A204.1 (cell line): Measurements from ENCODE around the gene CTBP2.

Experiments
- FAIRE-seq: peaks from 2 replicates; lab custom pipeline; 2012; peaks lifted over from hg19 to GRCh38; lab: Jason Lieb, UNC

The CTBP2 gene

DNA sequence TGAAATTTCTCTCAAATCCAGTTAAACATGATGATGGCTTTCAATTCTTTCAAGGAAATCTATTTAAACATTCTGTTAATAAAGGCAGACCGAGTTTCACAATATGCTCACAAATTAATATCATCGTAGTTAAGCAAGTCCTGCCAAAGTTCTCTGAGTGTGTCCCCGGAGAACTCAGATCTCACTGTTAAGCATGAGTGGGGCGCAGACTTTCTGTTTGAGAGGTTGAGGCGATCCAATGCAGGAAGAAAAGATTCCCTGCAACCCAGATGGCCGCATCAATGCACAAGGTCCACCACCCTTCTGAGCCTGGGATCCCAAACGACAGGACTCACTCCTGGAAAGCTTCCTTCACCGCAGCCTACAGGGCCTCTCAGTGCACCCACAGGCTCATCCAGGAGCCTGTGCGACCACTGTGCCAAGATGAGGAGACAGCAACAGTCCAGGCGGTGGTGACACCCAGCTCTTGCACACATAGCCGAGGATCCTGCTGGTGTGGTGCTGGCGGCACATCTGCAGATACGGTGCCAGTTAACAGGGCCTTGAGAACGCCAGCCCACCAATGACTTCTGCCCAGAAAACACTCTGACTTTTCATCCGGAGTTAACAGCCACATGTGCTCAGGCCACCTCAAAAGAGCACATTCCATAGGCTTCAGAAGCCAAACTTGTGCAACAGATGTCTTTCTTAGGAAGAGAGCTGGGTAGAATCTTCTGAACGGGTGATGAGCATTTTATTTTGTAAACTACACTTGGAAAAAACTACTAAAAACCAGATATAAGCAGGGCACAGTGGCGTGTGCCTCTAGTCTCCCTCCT is 116.3 kb downstream of the CTBP2 start:
- FAIRE-seq, result no peak

DNA sequence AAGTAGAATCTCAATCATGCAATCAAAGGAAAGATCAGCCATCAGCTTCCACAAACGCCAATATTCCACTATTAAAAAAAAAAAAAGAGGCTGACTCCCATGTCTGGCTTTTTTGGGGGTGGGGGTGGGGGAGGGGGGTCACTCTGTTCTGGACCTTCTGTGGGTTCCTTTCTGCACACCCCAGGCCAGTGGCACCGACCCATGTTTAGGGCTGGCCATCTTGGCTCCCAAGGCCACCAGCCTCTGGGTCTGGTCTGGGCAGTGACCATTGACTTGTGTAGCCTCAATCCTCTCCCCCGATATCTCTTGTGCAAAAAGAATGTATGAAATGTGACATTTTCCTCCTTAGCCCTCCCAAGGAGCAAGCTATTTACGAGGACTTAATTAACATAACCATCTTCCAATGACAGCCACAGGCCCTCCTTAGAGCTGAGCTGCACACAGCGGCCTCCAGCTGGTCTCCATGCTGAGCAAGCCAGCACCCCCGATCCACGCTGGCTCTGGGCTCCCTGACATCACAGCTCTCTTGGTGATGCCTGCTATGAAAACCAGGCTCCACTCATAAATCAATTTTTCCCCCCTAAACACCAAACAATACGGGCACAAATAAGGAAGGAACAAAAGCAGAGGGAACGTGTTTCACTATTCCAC is 118.4 kb downstream of the CTBP2 start:
- FAIRE-seq, result no peak

DNA sequence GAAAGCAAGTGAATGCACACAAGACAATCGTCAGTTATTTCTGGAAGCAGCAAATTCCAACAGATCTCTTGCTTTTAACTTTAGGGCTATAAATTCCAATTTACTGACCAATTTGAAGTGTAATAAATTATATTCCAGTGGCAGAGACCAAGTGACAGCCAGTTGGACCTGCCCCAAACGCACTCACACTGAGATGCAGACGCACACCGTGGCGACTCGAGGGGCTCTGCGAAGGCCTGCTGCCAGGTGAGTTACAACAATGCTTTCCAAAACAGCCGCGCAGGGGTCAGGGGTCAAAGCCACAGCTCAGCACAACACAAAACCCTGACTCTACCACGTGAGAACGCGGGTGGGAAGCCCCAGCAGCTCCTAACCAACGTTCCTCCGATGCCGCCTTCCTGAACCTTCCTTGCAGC is 121.0 kb downstream of the CTBP2 start:
- FAIRE-seq, result no peak

DNA sequence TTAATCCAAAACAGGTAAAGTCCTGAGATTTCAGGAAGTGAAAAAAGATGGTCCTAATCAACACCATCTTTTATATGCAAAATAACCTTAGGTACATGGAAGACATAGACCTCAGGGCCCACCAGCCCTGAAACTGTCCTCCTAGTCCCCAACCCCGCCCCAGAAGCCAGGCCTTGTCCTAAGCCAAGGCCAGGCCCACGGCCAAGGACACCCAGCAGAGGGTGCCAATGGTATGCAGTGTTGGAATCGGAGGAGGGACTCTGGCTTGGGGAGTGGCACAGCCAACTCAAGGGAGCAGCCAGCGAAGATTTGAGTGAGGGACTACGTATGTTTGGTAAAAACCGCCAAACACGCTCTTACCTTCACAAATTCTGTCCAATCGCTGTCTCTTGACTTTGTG is 121.7 kb downstream of the CTBP2 start:
- no peak for FAIRE-seq

DNA sequence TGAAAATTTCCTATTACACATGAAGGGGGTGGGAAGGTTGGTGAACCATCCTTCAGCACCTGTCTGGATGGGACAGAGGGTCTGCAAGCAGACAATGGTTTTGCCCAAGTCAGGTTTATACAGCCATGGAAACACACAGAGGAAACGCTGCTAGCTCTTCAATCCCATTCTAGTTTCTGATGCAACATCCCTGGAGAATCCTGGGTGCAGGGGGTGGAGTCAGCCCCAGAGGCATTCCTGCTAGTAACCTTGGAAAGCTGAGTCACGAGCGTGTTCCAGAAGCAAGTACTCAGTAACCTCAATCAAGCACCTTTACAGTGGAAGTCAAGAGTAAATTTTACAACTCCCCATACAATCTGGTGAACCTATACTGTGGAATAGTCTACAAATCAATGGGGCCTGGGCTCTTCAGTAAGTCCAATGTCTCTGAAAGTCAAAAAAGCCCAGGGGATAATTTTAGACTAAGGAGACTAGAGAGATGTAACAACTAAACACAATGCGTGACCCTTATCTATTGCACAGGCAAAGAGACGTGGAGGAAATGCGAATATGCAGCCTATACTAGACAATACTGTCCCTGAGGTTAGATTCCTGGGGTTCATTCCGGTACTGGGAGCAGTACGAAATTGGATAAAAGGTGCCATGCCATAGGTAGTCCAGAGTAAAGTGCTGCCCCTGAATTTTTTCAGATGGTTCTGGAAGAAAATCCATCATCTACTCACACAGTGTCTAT is 123.1 kb downstream of the CTBP2 start:
- FAIRE-seq, result no peak

DNA sequence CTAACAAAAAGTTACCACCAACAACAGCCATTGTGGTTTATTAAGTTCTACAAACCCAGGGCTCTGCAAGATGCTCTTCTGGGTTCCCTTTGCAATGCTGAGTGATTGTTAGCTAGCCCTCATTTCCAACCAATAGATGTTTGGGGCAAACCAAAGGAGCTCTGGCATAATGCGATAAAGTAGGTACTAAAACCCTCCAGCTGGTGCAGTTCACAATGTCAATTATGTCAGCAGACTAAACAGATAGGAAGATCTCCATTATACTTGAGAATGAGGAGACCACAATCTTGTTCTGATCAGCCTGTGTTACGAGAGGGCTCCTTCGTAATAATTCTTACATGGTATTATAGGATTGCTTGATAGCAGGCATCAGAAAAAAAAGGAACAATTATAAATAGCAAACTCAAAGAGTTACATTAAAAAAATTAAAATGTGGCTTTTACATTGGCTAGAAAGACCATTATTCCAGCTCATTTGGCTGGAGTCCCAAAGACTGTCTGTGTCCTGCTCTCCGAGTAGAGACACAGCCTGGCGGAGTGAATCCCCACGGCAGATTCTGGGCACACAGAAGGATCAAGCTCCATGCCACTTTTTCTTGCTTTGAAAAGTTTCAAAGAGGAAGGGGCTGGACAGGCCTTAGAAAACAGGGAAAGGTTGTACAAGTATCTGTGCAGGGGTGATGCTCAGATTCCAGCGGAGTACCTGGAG is 124.6 kb downstream of the CTBP2 start:
- FAIRE-seq, result no peak

DNA sequence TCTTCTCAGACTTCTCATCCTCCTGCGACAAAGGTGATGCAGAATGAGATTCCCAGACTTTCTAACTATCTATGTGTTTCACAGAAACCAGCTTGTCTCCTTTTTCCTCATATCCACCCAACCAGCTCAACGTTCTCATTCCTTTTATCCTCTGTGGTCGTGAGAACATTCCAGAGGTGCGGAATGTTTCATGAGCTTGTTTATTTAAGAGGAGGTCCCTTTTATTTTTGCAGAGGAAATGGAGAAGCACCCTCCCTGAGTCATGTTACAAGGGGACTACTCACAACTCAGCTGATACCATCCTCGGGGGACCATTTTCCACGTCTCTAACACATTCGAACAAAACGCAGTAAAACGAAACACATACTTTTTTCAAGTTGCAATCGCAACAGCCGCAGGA is 125.2 kb downstream of the CTBP2 start:
- FAIRE-seq, result no peak

DNA sequence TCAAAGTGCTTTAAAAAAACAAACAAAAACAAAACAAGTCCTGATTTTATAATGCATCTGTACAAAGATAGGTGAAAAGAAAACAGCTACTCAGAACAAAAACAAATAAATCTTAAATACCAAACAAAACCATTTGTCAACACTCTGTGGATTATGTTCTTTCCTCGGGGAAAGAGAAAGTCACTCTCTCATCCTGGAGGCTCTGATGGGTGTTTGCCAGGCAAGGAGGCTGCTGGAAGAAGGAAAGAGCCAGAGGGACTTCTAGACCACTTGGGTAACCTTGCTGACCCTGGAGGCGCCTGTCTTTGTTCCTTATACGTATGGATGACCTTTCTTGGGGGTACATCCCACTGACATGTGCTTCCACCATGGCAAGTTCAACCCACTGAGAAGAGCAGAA is 125.7 kb downstream of the CTBP2 start:
- FAIRE-seq, result no peak

DNA sequence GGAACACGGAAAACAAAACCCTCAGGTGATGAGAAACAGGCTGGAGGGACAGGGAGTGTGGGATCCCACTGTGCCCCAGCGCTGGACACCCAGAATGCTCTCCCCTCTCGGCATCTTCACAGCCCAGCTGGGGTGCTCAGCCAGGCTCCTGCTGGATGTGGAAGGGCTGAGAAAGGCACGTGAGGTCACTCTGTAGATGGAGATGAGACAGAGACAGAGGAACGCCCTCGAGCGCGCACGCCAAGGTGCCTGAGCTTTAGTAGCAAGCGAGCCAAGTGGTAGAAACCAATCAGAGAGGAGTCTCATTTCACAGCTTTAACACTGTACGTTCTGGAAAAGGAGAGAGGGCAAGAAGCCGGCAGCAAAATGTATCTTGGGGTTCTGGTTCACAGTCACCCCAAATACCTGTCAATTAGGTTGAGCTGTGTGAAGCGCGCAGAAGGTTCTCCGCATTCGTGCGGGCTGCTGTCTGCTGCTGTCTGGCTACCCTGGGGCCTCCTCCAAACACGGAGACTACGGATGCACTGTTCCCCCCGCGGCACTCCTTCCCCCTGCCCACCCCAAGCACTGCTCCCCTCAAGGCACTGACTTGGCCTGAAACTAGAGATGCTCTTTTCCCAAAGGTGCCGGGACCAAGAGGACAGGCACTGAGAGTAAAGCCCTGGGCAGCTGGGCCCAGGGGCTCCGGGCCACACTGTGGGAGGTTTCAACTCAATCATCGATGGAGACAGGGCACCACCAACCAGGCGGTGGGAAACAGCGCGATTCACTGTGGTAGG is 127.0 kb downstream of the CTBP2 start:
- no peak for FAIRE-seq

DNA sequence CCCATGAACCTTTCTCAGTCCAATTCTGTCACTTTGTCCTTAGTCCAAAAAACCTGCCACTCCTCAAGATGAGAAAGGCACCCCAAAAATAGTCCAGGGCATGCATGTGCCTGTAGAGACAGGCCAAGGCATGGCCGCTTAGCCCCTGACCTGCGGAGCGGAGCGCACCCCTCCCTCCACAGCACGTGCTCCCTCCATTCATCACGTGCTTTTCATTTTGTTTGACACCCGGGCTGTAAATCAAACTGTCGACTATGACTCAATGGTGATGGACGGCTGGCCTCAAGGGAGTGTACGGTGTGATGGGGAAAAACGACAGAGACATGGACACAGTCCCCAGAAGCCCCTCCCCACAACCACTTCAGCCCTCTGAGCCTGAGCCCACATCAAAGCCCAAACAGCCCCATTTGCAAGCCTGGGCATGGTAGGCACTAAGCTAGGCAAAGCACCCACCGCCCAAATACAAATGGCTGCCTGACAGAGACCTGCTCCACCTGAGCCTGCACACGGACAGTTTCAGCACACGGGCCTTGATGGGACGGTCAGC is 127.8 kb downstream of the CTBP2 start:
- no peak for FAIRE-seq

DNA sequence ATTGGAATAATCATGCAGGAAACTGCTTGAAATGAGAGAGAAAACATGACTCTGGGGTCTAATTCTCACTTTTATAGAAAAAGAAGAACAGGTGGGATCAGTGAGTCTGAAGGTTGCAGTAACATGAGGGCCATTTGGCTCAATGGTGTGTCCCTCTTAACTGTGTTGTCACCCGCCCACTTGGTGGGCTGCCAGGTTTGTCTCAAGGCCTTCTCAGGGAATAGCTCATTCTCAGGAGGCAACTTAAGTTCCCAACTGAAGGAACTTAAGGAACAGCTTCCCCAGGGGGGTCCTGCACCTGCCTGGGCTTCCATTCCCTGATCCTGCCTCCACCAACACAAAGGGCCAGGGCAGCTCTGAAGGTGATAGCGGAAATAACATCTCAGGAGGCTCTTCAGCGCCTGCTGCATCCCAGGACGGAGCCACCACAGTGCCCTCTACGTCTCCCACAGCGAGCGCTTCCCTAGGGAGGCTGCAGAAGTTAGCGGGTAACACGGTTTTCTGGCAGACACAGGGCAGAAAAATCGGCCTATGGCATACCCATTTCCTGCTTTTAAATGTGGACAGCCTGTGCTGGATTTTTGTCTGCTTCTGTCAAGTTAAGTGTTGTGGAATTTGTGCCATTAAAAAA is 129.7 kb downstream of the CTBP2 start:
- FAIRE-seq, result no peak

DNA sequence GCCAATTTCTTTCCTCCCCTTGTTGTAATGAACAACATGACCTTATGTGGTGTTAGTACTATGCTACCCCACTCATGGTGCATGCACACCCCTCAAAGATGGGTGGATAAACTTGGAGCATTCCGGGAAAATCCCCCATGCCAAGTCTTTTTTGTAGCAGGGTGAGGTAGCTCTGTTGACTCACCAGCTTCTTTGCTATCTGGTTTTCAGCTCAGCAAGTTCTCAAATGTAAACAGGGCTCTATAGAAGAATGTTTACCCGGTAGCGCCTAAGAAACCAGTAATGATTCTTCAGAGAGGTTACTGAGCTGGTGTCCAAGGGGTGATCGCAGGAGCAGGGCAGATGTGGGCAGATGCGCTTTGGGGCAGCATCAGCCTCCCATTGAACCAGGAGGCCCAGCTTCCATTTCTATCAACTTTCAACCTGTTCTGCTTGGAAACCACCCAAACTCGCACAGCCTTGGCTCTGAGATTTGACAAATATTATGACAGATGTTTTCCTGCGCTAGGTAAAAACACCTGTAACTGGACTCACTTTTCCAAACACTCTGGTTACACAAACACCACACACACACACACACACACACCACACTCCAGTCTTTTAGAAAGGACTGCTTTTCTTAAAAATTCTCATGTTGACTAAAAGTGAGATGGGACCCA is 130.7 kb downstream of the CTBP2 start:
- no peak for FAIRE-seq

DNA sequence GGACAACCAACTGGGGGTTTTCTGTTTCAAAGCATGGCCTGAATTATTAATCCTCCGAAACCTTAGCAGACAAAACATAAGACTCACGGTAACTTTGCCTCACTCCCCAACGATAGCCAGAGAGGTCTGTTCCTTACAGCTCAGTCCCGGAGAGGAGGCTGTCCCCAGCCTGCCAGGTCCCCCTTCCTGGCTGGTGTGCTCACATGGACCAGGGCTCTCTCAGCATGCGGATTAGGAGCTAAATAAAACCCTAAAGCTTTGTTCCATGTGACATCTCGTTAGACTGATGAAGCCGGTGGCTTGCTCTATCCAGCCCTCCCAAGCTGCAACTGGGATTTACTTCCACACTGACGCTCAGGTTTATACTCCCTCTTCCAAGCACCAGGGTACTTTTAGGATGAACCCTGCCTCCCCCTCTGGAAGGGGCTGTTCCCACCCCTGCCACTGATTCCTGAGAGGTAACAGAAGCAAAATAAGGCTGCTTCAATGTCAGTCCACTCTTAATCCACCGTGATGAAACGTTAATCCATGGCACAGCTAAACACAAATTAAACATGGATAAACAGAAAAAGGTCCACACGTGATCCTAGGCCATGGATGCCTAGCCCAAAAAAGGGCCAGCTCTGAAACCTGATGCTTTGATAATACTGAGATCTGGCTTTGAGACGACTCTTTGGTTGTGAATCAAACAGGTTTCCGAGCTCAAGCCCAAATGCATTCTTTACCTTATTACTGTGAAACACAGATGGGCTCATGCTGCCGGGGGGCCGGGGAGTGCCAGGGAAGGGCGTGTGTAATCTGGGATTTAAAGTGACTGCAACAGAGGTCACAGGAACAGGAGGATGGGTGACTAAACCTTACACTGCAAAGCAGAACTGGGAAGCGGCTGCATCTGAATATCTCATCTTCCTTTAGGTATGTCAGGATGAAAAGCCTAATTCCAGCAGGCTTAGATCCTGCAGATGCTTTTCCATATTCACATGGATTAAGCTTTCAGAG is 132.2 kb downstream of the CTBP2 start:
- FAIRE-seq, result no peak

DNA sequence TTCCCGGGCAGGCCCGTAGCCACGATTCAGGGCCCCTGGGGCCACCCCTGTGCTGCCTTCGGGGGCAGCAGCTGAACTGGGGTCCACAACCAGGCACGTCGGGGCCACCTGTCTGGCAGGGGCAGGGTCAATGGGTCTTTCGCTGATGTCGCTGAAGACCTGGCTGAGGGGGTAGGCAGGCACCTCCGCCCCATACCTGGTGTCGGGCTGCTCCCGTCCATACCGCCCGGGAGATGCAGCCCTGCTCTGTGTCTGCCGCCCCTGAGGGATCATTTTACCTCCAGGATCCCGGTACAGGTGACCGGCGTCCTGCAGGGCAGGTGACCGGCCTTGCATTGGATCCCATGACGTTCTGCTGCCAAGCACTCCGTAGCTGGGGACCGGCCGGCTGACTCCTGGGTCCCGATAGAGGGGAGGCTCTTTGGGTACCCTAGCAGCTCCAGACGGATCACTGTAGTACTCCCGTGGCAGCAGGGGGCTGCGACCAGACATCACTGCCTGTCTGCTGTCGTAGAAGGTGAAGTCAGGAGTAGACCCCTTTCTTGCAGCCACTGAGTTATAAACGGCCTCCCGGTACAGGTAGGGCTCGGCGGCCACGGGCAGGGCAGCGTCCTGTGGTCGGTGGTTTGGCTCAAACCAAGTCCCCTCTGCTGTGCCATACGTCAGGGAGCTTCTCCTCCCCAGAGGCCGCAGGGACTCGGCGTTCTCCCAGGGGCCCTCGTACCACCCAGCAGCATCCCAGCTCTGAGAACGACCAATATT is 133.2 kb downstream of the CTBP2 start:
- FAIRE-seq, result no peak

DNA sequence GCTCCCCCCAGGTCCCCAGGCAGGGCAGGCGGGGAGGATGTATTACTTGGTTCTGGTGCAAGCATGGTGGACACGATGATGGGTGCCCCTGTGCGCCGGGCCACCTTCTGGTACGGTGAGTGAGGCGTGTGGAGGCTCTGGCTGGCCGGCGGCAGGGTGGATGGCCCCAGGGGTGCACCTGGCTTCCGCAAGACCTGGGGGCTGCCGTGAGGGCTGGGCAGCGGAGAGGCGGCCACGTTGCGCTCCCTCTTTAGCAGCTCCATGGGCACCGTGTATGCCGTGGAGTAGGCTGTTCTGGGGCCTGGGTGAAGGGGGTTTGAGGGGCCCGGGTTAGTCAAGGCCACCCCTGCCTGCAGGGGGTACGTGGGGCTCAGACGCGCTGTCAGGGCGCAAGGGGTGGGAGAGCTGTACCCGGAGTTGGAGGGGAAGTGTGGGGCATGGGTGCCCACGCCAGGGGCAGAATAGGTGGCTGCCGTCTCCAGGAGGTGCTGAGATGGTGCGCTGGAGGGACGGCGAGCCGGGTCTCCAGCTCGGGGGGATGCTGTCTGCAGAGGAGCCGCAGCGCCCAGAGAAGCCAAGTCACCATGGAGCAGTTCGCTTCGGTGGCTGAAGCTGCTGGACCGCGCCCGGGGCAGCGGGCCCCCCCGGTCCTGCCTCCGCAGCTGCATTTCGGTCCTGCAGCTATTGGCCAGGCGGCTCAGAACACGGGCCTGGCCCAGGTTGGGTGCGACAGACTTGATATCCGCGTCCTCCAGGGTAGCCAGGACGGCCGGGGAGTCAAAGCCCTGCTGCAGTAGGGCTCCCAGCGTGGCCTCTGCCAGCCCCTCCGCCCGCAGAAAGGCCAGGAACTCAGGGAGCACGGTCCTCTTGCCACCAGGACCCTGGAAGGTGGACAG is 134.1 kb downstream of the CTBP2 start:
- FAIRE-seq, result no peak

DNA sequence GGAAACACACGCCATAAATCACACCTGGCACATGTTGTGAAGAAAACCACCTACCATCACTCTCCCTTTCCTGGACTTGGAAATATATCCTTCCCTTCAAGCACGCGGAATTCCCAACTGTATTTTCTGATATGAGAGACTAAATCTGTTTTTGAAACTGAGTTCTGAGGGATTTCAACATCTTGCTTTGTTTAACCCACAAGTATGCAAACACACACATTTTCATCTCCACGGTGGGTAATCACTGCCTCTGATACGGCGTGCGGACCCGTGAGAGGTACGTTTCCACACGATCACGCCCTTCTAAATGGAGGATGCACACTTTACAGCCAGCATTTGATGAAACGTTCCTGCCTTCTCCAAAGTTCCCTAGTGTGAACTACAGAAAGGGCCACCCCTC is 135.0 kb downstream of the CTBP2 start:
- FAIRE-seq, result no peak

DNA sequence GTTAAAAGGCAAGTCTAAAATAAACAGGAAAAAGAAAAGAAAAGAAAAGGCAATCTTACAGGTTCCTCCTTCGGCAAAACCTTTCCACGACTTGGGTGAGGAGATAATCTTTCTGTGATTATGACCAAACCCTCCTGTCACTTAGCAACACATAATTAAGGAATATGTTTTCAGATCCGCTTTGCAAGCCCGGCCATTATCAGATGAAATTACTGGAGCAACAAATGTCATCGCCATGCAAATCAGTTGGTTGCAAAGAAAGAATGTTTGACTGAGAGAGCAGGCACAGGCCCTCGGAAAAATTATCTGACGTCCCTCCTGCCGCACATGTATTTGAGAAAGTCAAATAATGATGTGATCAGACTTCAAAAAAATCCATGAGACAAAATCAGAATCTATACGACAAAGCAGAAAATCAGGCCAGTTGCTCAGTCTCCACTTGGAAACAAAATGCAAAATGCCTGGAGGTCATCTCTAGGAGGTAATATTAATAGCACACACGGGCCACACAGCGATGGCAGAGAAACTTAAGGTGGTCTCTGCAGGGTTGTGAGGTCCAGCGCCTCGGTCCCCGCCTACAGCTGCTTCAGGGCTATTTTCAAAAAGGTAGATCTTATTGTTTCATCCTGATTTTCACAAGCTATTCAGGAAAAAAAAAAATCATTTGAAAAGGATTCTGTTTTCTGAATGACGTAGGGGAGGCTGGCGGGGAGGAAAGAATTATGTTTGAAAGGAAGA is 135.7 kb downstream of the CTBP2 start:
- no peak for FAIRE-seq
